Neuronal stem cell (in vitro differentiated cells): ENCODE results near the gene DNAJC7. TPM values are rescaled to one million over a fixed set of nuclear protein-coding genes. Genes with fewer than 3 reads are reported as not detected.

Source experiments
- DNase-seq: peaks from one replicate; pipeline ENCODE4 v3.0.0-alpha.2; 2013; ENCODE audit warnings: low spot score
- H2AFZ ChIP-seq: one replicate; pipeline ENCODE4 v1.6.1; 2013; ENCODE audit warnings: mild to moderate bottlenecking, low read length, inconsistent platforms
- H2AK5ac ChIP-seq: 2 replicates; pipeline ENCODE4 v1.6.1; 2013; ENCODE audit warnings: low read depth, mild to moderate bottlenecking, inconsistent platforms, low read length, moderate library complexity, mixed read lengths
- H2BK120ac ChIP-seq: 2 replicates; pipeline ENCODE4 v1.6.1; 2013; ENCODE audit warnings: low read depth, mild to moderate bottlenecking, inconsistent platforms, low read length, moderate library complexity, mixed read lengths
- H2BK12ac ChIP-seq: one replicate; pipeline ENCODE4 v1.6.1; 2013; ENCODE audit warnings: low read length, inconsistent platforms
- H2BK15ac ChIP-seq: 2 replicates; pipeline ENCODE4 v1.6.1; 2013; ENCODE audit warnings: mild to moderate bottlenecking, low read length, inconsistent platforms, mixed read lengths
- H2BK5ac ChIP-seq: one replicate; pipeline ENCODE4 v1.6.1; 2013; ENCODE audit warnings: inconsistent platforms, mild to moderate bottlenecking, low read length, moderate library complexity
- H3K14ac ChIP-seq: one replicate; pipeline ENCODE4 v1.6.1; 2013; ENCODE audit warnings: low read length, inconsistent platforms
- H3K18ac ChIP-seq: 2 replicates; pipeline ENCODE4 v1.6.1; 2013; ENCODE audit warnings: low read length, inconsistent platforms
- H3K23ac ChIP-seq: 2 replicates; pipeline ENCODE4 v1.6.1; 2013; ENCODE audit warnings: low read depth, mild to moderate bottlenecking, mixed read lengths, low read length, inconsistent platforms; ENCODE audit not compliant: poor library complexity
- H3K27ac ChIP-seq: replicated peaks from 3 replicates; pipeline ENCODE4 v1.5.1; 2013; ENCODE audit warnings: low read length, inconsistent platforms
- H3K27me3 ChIP-seq, 3 experiments: 2 replicates each; pipeline ENCODE4 v1.6.1; 2013; ENCODE audit warnings: low read length in 3 of 3, mild to moderate bottlenecking in 2 of 3, inconsistent platforms in 1 of 3, low read depth in 1 of 3, mixed read lengths in 1 of 3, moderate library complexity in 1 of 3; ENCODE audit not compliant: control insufficient read depth in 3 of 3, insufficient read depth in 3 of 3
- H3K36me3 ChIP-seq, 2 donors: replicated peaks in 1 of 2; 2 replicates each; pipeline ENCODE4 v1.6.1; 2013; ENCODE audit warnings: low read length in 2 of 2; ENCODE audit not compliant: control insufficient read depth in 2 of 2, insufficient read depth in 2 of 2
- H3K4ac ChIP-seq: 2 replicates; pipeline ENCODE4 v1.6.1; 2013; ENCODE audit warnings: inconsistent platforms, mild to moderate bottlenecking, low read length, moderate library complexity
- H3K4me1 ChIP-seq, 2 donors: 1 replicate in 1 of 2; 2 replicates in 1 of 2; pipeline ENCODE4 v1.6.1; 2013; ENCODE audit warnings: low read length in 2 of 2, low read depth in 1 of 2; ENCODE audit not compliant: control insufficient read depth in 2 of 2, insufficient read depth in 1 of 2
- H3K4me2 ChIP-seq: one replicate; pipeline ENCODE4 v1.6.1; 2013; ENCODE audit warnings: mild to moderate bottlenecking, low read length, inconsistent platforms; ENCODE audit not compliant: insufficient read depth, poor library complexity, severe bottlenecking
- H3K4me3 ChIP-seq, 2 donors: 2 replicates each; pipeline ENCODE4 v1.5.1; 2013; ENCODE audit warnings: low read length in 2 of 2, mild to moderate bottlenecking in 2 of 2, inconsistent platforms in 1 of 2, moderate library complexity in 1 of 2
- H3K79me1 ChIP-seq: one replicate; pipeline ENCODE4 v1.6.1; 2013; ENCODE audit warnings: low read depth, mild to moderate bottlenecking, inconsistent platforms, low read length, moderate library complexity
- H3K9ac ChIP-seq: one replicate; pipeline ENCODE4 v1.6.1; 2013; ENCODE audit warnings: mild to moderate bottlenecking, low read depth, low read length, inconsistent platforms; ENCODE audit not compliant: poor library complexity
- H3K9me3 ChIP-seq, 2 donors: replicated peaks in 1 of 2; 2 replicates each; pipeline versions ENCODE3 to v1.6.1; 2013; ENCODE audit warnings: low read length in 2 of 2, mild to moderate bottlenecking in 2 of 2, inconsistent platforms in 1 of 2, low read depth in 1 of 2, mixed read lengths in 1 of 2, moderate library complexity in 1 of 2; ENCODE audit not compliant: control insufficient read depth in 2 of 2, insufficient read depth in 1 of 2
- H4K8ac ChIP-seq: one replicate; pipeline ENCODE4 v1.6.1; 2013; ENCODE audit warnings: low read depth, mild to moderate bottlenecking, inconsistent platforms, low read length, moderate library complexity
- H4K91ac ChIP-seq: one replicate; pipeline ENCODE4 v1.6.1; 2013; ENCODE audit warnings: low read length, low read depth, mild to moderate bottlenecking, inconsistent platforms; ENCODE audit not compliant: poor library complexity
- WGBS, 2 donors: extraction: QIAGEN DNeasy Blood & Tissue Kit; methylation state at CpG; one replicate each; pipeline ENCODE4 v1.1.7; 2013; ENCODE audit warnings: missing lambda C conversion rate in 2 of 2, mixed read lengths in 1 of 2; ENCODE audit not compliant: insufficient read length in 2 of 2, insufficient replicate concordance in 1 of 2; ENCODE audit errors: extremely low coverage in 2 of 2; 5-methylcytosine and 5-hydroxymethylcytosine counted together
- polyA plus RNA-seq, 2 experiments: library from polyadenylated mRNA; stranded (reverse); fragments of 200-250 nt; gene quantifications; one replicate each; pipeline ENCODE4 v1.2.3, GENCODE V29; 2013

DNAJC7 gene
- 57.3 TPM for polyA plus RNA-seq (2013, experiment 1 of 2)
- polyA plus RNA-seq (2013, experiment 2 of 2): 54.2 TPM

DNA sequence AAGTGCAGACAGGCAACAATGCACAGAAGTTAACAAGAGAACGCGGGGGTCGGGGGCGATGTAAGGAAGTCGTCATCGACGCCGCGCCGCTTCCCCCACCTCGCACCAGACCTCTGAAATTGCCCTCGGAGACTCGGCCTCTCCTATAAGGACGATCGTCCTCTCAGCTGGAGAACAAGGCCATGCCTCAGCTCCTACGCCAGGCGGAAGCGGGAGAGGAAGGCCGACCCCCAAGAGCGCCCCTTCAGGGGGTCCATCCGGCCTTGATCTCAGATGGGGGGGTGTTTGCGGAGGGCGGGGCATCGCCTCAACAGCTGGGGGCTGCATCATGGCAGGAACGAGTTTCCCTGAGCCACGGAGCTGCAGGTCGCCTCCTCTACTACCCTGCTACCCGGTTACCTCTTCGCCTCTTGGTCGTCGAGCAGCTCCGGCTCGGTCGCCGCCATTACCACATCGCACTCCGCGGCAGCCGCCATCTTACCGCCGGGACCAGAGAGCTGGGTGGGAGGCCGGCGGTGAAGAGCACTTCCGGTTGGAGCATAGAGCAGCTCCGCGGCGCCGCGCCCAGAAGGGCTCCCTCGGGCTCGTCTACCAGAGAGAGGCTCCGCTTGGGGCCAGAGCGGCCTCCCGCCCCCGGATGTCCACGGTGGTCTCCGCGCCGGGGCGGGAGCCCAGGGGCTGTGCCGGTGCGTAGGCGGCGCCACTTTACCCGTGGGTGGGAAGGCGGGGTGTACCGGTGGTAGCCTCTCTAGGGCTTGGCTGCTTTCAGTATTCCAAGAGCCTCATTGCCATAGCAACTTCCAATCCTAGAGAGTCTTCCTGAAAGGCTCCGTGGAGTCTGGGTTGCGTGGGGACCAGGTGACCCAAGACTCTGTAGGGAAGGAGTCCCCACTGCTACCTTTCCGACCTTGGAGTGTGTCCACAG lies at the start of gene DNAJC7:
DNAJC7 (minus strand) TSS at position 499 of the 925 bp plus-strand sequence; CDS start at position 476, 23 bp downstream.
- Histone ChIP-seq H3K27me3 (no peaks in the 10 kb centered on the region), H3K9ac (peak within 1 kb of the TSS; percentile 100), H2BK120ac (no peak within 1 kb of the TSS), H2BK5ac (peak within 1 kb of the TSS; percentile 99), H3K27ac (peak within 1 kb of the TSS; percentile 90), H4K8ac (peak within 1 kb of the TSS; percentile 74), H2BK12ac (no peak within 1 kb of the TSS), H3K4me1 (peaks cover 5 to 10% of the 10 kb centered on the region in 2 donors), H3K4ac (no peak within 1 kb of the TSS), H2BK15ac (peak within 1 kb of the TSS; percentile 93), H2AFZ (peak within 1 kb of the TSS; percentile 96), H3K4me2 (peak within 1 kb of the TSS; percentile 84), H3K9me3 (no peaks in the 10 kb centered on the region), H3K4me3 (peak within 1 kb of the TSS; percentile 90 to 92), H2AK5ac (peak within 1 kb of the TSS; percentile 94), H3K79me1 (peaks cover 12% of the 10 kb centered on the region), H3K14ac (peak within 1 kb of the TSS; percentile 75), H3K23ac (peak within 1 kb of the TSS; percentile 99), H3K18ac (peak within 1 kb of the TSS; percentile 99), H3K36me3 (peaks cover 3 to 22% of the 10 kb centered on the region in 2 donors), H4K91ac (peak within 1 kb of the TSS; percentile 97)
- WGBS, 2 donors: no CpG with 5 or more reads among the region's 70 CpGs
- DNase-seq: peak; percentile 90

DNA sequence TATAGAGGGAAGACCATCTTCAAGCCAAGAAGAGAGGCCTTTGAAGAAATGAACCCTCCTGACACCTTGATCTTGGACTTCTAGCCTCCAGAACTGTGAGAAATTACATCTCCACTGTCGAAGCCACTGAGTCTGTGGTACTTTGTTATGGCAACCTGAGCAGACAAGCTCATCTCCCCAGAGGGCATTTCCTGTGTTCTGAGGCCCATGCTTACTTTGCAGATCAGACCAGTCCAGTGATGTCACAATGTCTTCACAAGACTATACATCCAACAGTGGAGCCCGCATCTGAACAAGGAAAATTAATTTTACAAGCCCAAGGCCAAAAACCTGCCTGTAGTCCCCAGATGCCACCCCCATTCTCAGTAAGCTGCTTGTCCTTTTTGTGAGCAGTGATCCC lies 48.0 kb upstream of the DNAJC7 start:
- H3K79me1 ChIP-seq: no peaks in the 10 kb centered on the region
- no peak overlapping the region for H2AFZ ChIP-seq
- H3K4ac ChIP-seq: no peak overlapping the region
- H3K4me3 ChIP-seq: no peak overlapping the region
- no peak overlapping the region for H2BK120ac ChIP-seq
- no CpG with 5 or more reads among the region's 2 CpGs for WGBS, 2 donors
- DNase-seq: no peak
- H3K4me1 ChIP-seq: peaks cover 5 to 9% of the 10 kb centered on the region in 2 donors
- no peak overlapping the region for H2BK12ac ChIP-seq
- no peak overlapping the region for H3K14ac ChIP-seq
- no peak overlapping the region for H2AK5ac ChIP-seq
- H4K91ac ChIP-seq: no peak overlapping the region
- no peak overlapping the region for H2BK15ac ChIP-seq
- no peak overlapping the region for H4K8ac ChIP-seq
- H3K36me3 ChIP-seq: no peaks in the 10 kb centered on the region
- no peaks in the 10 kb centered on the region for H3K9me3 ChIP-seq
- H3K18ac ChIP-seq: no peak overlapping the region
- no peak overlapping the region for H2BK5ac ChIP-seq
- H3K27ac ChIP-seq: no peak overlapping the region
- H3K23ac ChIP-seq: no peak overlapping the region
- H3K4me2 ChIP-seq: no peak overlapping the region
- H3K9ac ChIP-seq: no peak overlapping the region
- H3K27me3 ChIP-seq: peaks cover 0 to 24% (median 0%) of the 10 kb centered on the region in 3 experiments

- H3K4me2 ChIP-seq: no peak overlapping the region
- no peak overlapping the region for H3K23ac ChIP-seq
- no peak overlapping the region for H2AK5ac ChIP-seq
- no peak overlapping the region for H2BK12ac ChIP-seq
- H3K27ac ChIP-seq: no peak overlapping the region
- H3K14ac ChIP-seq: peak overlapping the region; percentile 56
- WGBS, 2 donors: no CpG with 5 or more reads among the region's 14 CpGs
- H3K4me1 ChIP-seq: peaks cover 5 to 9% of the 10 kb centered on the region in 2 donors
- no peak overlapping the region for H3K9ac ChIP-seq
- peak overlapping the region; percentile 67 for H2BK15ac ChIP-seq
- H2AFZ ChIP-seq: no peak overlapping the region
- no peaks in the 10 kb centered on the region for H3K79me1 ChIP-seq
- H4K8ac ChIP-seq: no peak overlapping the region
- no peak overlapping the region for H3K4ac ChIP-seq
- H3K36me3 ChIP-seq: no peaks in the 10 kb centered on the region
- no peaks in the 10 kb centered on the region for H3K9me3 ChIP-seq
- no peak overlapping the region for H2BK120ac ChIP-seq
- no peak overlapping the region for H2BK5ac ChIP-seq
- H3K4me3 ChIP-seq: no peak overlapping the region
- no peak for DNase-seq
- H4K91ac ChIP-seq: no peak overlapping the region
- H3K27me3 ChIP-seq: peaks cover 0 to 4% (median 0%) of the 10 kb centered on the region in 3 experiments
- H3K18ac ChIP-seq: peak overlapping the region; percentile 19
These were observed 45.4 kb upstream of the DNAJC7 start for GRCh38 chr17:42062681-42063080.
